Measurements from ENCODE around the gene CCDC148.
A peak's percentile ranks its signal among the peaks of the same experiment; 100 is the strongest.

DNA sequence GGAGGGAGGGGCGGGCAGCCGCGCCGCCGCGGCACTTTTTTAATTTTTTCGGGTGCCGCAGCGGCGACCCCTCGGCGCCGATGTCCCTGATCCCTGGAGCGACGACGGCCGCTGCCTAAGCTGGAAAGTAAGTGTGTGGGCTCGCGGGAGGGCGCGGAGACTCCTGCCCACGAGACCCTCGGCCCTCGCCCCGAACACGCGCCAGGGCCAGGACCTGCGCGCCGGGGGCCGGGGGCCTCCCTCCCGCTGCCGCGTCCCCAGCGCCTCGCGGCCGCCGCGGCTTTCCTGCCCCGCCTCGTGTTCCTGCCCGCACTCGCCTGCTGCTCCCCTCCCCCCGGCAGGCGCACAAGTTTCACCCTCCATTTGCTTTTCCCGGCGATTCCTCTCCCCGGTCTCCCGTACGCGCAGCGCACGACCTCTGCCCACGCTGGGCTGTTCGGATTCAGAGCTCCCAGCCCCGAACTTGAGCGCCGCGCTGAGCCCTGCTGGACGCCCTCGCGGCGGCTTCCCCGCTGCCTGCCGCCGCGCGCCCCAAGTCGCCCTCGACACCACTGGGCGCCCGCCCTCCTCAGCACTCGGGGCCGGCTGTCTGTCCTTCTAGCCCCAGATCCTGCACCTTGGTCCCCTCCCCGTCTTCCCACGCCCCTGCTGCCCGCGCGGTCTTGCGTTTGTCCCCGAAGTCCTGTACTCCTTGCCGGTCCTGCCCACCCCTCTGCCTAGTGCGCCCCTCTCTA lies 706 bp upstream of the CCDC148 start:
- TF ChIP-seq POLR2AphosphoS5 (IDR thresholded peaks at IDR 0.05) (peak; percentile 5), POLR2A (IDR thresholded peaks at IDR 0.05) (no peak), EP300 (IDR thresholded peaks at IDR 0.05) (no peak)
- TF ChIP-seq, protein P1, sequence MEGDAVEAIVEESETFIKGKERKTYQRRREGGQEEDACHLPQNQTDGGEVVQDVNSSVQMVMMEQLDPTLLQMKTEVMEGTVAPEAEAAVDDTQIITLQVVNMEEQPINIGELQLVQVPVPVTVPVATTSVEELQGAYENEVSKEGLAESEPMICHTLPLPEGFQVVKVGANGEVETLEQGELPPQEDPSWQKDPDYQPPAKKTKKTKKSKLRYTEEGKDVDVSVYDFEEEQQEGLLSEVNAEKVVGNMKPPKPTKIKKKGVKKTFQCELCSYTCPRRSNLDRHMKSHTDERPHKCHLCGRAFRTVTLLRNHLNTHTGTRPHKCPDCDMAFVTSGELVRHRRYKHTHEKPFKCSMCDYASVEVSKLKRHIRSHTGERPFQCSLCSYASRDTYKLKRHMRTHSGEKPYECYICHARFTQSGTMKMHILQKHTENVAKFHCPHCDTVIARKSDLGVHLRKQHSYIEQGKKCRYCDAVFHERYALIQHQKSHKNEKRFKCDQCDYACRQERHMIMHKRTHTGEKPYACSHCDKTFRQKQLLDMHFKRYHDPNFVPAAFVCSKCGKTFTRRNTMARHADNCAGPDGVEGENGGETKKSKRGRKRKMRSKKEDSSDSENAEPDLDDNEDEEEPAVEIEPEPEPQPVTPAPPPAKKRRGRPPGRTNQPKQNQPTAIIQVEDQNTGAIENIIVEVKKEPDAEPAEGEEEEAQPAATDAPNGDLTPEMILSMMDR (IDR thresholded peaks at IDR 0.05), result peak in 2 of 4 experiments; percentile 6 to 8
